DND-41 (cell line): ENCODE results near the gene XAF1.

ENCODE experiments used
- CTCF ChIP-seq: IDR thresholded peaks from 2 replicates; pipeline ENCODE4 v1.5.1; 2012; ENCODE audit warnings: borderline replicate concordance, low read length, moderate library complexity, mild to moderate bottlenecking; ENCODE audit not compliant: poor library complexity, severe bottlenecking; ENCODE audit errors: extremely low read depth
- EZH2 ChIP-seq: IDR thresholded peaks from 3 replicates; pipeline ENCODE4 v1.6.1; 2012; ENCODE audit warnings: borderline replicate concordance, low read depth, mild to moderate bottlenecking, moderate library complexity, low read length, inconsistent platforms; ENCODE audit not compliant: severe bottlenecking

DNA sequence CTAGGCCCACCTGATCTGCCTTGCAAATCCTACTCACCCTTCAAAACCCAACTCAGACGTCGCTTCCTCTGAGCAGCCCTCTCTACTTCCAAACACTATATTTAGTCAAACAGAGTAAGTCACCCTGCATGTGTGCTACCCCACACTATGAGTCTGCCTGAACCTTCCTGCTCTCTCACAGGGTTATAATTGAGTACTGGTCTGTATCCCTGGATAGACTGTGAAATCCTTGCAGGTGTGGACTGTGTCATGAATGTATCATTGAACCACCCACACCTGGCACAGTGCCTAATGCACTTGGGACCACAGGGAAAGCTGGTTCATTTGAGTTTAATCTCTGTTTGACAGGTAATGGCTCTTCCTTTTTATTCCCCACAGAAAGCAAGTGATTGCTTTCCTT, 23.6 kb downstream of the XAF1 start:
- TF ChIP-seq CTCF: no peak
- TF ChIP-seq EZH2: no peak
